GM18868 (cell line): ENCODE results near the gene FBXO44.
"Not testable (repeated sequence)": the region's sequence is repeated elsewhere in the genome, so short reads cannot be mapped to it uniquely, and the experiment has no call there.

Source experiments
- ATAC-seq: cut with Tn5 transposase; IDR thresholded peaks from one replicate; pipeline ENCODE4 v1.9.1; 2021; ENCODE audit warnings: mild to moderate bottlenecking, moderate library complexity; ENCODE audit not compliant: unreplicated experiment

FBXO44 gene

DNA sequence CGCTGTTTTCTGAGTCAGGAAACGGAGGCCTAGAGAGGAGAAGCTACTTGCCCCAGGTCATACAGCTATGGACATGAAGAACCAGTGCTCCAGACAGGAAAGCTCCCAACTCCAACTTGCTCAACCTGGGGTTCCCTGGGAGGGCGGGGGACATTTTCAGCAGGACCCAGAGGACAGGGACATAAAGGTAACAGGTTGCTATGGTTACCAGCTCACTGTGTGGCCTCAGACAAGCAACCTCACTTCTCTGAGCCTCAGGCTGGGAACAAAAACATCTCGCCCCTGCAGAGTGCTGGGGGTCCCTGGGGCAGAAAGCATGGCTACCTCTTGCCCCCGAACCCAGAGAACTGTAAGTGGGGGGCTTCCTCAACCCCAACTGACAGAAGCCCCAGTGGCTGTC lies 16.6 kb upstream of the FBXO44 start:
- ATAC-seq, result no peak

DNA sequence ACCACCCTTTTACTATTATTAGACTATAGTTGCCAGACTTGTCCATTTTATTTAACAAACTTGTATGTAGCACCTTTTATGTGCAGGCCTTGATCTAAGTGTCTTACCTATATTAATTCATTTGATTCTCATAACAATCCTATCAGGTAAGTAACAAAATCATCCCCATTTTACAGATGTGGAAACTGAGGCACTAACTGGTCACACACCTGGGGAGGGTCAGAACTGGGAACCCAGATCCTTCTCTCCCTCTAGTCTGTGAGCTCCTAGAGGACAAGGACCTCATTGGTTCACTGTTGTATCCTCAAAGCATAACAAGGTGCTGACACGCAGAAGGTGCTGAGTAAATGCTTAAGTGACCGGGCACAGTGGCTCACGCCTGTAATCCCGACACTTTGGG lies 15.3 kb upstream of the FBXO44 start:
- ATAC-seq, result no peak

DNA sequence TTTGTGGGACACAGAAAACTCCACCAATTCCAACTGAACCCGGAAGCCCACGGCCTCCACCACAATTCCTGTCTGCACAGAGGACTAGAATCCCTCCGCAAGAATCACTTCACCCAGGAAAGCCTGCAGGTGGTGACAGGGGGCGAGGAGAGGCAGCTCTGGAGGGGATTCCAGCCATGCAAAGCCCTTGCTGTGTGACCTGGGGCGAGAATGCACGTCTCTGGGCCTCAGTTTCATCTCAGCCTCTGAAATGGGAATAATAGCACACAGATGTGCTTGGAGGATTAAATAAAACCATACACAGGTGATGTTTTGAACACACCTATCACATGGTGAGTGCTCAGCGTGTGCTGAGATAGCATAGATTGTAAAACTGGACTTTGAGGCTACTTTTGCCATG lies 14.6 kb upstream of the FBXO44 start:
- no peak for ATAC-seq

DNA sequence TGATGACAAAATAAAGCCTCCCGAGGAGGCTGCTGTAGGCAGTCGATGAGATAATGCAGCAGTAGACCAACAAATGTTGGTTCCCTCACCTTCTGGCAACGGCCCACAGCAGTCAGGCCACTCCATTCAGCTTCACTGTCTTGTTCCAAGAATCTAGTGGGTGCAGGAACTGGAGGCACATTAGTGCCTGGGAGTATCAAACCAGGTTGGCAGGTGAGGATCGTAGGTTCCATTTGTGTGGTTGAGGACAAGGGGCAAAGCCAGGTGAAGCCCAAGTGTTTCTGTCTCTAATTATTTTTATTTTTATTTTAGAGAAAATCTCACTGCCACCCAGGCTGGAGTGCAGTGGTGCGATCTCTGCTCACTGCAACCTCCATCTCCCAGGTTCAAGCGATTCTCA lies 13.7 kb upstream of the FBXO44 start:
- no peak for ATAC-seq

DNA sequence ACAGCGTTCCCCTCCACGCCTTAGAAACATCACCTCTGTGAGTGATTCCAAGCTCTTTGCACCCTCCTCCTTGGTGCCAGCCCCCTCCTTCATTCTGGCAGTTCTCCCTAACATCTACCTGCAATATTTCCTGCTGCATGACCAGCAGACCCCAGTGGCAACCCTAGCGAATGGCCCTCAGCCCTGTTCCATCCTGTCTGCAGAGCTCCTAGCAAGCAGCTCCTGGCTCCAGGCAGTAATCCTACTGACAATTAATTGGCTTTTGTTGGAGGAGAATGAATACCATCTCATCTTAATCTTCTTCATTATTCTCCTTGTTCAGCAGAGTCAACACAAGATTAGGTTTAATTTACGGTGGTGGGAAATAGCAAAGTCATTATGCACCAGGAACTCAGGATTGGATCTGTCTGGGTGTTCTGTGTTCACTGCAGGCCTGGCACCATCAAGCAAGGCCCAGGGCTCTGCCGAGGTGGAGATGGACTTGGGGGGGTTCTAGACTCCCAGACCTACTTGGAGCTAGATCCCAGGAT lies 12.8 kb upstream of the FBXO44 start:
- no peak for ATAC-seq

DNA sequence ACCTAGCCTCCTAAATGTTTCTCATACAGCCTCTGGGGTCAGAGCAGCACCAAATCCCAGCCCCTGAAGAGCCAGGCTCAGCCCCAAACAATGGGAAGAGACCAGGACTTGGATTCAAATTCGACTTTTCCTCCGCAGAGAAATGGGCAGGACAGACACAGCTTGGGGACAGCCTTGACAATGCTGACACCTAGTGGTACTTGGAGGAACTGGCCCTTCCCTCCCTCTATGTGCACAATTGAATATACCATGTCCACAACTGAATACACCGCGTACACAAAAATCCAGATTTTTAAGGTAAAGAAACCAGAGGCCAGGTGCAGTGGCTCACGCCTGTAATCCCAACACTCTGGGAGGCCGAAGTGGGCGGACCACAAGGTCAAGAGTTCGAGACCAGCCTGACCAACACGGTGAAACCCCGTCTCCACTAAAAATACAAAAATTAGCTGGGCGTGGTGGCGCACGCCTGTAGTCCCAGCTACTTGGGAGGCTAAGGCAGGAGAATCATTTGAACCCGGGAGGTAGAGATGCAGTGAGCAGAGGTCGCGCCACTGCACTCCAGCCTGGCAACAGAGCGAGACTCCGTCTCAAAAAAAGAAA lies 12.2 kb upstream of the FBXO44 start:
- ATAC-seq, result not testable (repeated sequence)

DNA sequence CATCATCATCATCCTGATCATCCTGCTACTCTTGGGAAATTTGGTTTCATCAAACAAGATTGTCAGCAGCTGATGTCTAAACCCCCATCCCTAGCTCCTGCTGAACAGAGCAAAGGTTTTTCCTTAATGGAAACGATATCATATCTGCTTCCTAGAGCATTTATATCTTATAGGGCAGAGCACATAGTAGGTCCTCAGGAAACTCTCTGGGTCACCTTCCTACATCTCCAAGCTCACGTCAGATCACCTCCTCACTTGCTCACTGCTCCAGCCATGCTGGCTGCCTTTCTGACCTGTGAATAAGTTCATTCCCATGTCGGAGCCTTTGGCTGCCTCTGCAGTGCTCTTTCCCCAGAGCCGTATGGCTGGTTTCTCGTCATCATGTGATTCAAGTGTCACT lies 10.9 kb upstream of the FBXO44 start:
- no peak for ATAC-seq

DNA sequence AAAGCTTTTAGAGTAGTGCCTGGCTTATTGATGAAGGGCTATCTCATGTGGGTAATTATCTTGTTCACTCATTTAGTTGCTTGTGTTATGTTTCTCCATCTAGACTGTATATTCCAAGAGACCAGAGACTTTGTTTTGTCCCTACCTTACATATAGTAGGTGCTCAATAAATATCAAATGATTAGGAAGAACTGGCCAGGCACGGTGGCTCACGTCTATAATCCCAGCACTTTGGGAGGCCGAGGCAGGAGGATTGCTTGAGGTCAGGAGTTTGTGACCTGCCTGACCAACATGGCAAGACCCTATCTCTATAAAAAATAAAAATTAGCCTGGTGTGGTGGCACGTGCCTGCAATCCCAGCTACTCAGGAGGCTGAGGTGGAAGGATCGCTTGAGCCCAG lies 9.4 kb upstream of the FBXO44 start:
- ATAC-seq, result no peak

DNA sequence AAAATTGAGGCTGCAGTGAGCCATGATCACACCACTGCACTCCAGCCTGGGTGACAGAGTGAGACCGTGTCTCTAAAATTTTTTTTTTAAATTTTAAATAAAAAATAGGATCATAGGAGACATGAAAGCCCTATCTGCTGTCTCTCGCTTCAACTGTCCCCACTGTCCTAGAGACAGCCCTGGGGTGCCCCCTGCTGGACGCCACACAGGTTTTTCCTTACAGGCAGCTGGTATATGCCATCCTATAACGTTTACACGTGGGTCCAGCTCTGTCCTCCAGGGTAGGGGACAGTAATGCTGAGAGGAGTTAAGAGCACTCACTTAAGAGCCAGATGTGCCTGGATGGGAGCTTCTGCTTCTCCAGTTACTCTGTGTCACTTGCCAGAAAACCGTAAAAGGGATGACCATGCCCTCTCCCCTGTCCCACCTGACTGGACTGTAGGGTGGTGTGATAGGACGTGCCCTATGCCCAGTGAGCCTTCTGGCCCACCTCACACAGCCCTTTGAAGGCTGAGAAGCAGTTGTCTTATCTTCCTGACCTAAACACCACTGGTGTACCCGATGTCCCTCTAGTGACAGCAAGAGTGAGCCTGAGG lies 8.9 kb upstream of the FBXO44 start:
- no peak for ATAC-seq

DNA sequence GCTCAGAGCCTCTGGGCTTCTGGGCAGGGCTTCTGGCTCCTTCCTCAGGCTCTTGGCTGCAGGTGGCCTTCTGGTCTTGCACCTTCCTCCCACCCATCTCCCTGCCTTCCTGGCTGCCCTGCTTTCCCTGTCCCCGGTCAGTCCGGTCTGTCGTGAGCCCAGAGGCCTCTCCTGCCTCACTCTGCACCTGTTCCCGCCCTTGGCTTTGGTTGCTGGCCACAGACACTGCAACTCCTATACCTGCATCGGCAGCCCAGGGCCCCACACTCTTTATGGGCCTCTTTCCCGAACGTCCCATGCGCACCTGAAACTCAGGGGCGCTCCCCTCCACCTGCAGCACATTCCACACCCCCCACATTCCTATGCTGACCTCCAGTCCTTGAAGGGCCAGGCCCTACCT lies 8.4 kb upstream of the FBXO44 start:
- no peak for ATAC-seq

DNA sequence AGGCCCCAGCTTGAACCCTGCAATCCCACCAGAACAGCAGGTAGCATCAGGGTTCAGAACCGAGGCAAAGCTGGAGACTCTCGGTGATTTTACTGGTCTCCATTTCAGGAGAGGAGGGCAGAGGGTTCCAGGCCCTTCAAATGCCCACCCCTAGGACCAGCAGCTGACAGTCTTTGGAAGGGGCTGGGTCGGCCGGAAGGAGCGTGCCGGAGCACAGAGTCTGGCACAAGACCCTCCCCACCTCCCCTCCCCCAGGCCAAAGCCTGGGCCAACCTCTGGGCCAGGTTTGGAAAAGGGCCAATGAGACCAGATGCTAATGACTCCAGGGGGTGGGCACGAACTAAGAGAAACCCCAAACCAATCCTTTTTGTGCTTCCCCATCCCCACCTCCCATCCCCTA lies 7.3 kb upstream of the FBXO44 start:
- no peak for ATAC-seq

DNA sequence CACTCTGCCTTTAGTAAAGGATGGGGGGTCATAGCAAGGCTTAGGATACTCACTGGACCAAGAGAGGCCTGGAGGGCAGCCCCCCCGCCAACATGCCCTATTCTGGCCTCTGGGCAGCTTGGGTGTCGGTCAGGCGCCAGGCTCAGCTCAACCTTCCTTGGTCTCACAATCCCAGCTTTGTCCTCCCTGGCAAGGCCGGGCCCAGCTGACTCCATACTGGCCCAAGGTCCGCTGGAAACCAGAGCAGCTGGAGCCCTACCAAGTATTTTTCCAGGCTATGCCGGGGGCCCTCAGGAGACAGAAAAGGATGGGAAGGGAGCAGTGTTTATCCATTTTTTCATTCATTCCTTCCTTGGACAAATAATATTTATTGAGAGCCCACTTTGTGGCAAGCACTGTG lies 6.6 kb upstream of the FBXO44 start:
- no peak for ATAC-seq

DNA sequence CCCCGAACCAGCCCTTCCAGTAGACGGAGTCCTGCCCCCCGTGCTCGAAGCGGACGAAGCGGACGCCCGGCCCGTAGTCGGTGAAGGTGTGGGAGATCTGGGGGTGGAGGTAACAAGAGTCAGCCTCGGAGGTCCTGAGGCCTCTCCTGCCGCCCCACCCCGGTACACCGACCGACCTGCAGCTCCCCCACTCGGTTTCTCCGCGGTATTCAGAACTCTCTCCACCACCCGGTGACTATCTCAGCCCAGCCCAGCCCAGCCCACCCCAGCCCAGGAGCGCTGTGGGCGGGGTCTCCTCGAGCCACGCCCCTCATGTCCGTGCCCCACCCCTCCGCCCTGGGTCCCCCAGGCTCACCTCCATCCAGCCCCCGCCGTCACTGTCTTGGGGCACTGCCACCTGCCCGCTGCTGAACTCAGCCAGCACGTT lies 5.9 kb upstream of the FBXO44 start:
- ATAC-seq, result no peak

DNA sequence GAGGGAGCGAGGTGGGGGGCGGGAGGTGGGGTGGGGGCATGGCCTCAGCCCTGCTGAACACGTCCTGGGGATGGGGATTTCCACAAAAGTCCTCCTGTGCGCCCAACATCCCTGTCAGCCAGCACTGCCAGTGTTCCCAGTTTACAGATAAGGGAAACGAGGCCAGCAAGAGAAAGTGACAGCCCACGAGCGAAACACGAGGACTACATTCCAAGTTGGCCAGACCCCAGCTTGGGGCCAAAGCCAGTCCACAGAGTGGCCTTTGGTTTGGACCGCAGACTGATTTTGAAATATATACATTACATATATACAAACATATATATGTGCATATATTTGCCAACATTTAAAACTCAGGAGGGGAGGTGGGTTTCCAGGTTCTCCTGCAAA lies 5.4 kb upstream of the FBXO44 start:
- ATAC-seq, result no peak

DNA sequence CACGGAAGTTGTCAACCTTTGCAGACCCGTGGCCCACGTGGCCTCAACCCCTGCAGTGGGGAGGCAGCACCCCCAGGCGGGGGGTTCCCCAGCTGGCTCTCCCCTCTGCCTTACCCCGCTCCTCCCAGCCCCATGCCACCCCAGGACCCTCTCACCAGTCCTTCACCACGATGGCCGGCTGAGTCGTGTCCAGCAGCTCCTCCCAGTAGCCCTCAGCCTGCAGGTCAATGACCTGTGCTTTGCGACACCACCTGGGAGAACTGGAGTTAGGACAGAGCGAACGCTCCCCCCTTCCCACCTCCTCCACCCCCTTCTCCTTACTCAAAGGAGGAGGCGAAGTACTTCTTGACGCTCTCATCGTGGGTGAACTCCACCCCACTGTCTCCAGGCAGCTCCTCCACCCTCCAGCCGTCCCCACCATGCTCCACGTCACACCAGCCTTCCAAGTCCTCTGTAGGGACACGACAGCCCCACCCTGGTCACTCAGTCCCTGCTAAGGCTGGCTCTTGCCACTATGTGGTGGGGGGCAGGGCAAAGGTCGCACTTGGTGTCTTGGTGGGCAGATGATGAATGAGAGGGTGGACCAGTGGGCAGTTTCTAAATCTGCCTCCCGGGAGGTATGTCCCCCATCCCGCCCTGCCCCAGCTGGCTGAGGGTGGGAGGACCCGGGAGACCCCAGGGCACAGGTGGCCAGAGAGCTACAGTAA lies 4.9 kb upstream of the FBXO44 start:
- ATAC-seq, result no peak

DNA sequence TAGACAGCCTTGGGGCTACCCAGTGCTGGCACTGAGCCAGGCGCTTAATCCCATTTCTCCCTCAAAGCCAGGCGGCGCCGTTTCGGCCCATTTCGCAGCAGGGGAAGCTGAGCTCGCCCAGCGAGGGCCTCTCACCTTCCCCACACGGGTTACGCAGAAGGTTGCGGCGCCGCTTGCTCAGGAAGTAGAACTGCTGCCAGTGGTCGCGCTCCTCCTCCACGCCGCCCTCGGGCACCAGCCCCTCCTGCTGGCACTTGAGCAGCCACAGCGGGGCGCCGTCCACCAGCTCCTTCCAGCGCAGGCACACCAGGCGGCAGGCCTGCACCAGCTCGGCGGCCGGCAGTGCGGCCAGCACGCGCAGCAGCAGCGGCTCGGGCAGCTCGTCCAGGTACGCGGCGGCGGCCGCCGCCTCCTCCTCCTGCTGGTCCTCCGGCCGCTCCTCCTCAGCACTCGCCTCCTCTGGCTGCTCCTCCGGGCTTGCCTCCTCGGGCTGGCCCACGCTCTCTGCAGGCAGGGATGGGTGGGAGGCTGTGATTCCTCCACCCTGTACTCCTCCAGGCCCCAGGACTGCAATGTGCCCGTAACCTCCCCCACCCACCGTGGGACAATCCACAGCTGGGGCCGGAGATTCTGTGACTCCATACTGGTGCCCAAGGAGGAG lies 4.2 kb upstream of the FBXO44 start:
- ATAC-seq, result peak; percentile 42

DNA sequence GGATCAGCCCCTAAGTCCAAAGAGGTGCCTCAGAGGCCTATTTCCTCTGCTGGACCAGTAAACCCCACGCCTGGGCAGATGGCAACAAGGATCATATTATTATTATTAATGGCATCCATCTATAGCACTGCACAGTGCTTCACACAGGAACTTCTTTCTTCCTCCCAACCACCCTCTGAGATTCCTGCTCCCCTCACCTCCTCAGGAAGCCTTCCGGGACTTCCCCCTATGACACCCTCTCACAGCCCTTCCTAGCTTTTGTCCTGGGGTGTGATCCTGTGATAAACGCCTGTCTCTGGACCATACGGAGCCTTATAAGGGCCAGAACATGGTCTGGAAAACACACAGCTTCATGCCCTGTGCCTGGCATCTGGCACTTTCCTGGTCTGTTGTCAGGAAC lies 3.7 kb upstream of the FBXO44 start:
- ATAC-seq, result no peak

DNA sequence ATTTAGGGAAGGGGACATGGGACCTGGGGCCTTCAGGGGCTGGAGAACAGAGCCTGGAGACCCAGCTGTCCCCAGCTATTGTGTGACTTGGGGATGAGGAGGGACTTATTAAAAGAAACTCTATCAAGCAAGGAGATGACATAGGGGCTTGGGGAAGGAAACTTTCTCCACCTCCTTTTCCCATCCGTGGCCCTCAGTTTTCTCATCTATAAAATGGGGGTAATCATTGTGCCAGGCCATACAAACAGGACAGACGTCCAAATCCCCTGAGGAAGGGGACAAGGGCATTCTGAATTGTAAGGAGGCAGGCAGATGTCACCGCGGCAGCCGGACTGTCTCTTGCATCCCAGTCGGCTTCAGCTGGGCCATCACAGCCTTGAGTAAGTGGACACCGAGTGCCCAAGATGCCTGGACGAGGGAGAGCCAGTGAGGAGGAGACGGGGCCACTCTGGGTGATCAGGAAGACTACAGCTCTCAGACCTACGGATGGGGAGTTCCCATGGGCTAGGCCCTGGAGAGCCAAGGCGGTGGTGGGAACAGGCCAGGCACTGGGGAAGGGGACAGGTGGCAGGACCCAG lies 2.4 kb upstream of the FBXO44 start:
- ATAC-seq, result no peak

DNA sequence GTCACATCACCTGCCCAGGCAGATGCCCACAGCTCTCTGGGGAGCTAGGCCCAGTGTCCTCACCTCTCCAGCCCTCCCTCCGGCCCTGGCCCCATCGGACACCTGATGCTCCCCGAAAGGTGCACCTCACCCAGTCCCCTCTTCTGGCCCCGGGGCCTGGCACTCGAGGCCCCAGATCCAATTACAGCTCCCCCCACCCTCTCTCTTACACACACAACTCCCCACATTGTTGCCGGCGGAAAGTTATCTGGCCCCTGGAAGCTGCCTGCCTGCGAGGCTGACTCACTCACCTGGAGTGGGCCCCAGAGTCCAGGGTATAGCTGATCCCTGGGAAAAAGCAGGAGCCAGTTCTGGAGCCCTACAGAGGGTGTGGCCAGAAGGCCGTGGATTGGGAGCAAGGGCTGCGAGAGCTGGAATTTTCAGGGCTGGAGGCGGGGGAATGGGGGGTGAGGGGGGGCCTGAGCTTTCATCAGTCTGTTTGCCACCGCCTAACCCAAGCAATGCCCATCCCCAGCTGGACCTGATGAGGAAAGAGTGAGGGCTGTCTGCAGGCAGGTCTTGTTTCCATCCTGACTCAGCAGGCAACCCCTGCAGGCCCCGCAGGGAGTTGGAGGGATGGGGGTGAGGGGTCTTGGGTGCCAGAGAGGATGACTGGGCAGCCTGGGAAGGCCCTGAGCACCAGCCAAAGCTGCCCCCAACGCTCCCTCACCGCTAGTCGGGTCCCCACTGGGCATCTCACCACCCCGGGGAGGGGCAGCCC lies 1.4 kb upstream of the FBXO44 start:
- ATAC-seq, result no peak

DNA sequence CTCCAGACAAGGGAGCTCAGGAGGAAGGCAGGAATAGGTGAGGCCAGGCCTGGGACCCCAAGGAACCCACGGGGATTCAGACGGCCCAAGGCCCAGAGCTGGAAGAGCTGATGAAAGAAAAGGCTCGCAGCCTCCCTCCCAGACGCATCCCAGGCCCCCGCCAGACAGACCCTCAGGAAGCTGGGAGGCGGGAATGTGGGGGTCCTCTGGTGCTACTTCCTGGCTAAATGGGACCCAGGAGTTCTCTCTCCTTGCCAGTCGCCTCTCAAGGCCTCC lies 878 bp upstream of the FBXO44 start:
- no peak for ATAC-seq
